CD4-positive, CD25-positive, alpha-beta regulatory T cell (primary cell): ENCODE data around the gene CRABP1. TPM values are rescaled to one million over a fixed set of nuclear protein-coding genes. Genes with fewer than 3 reads are reported as not detected.

Experiments
- ATAC-seq, 2 donors: fragments of 150-1000 bp; cut with Tn5 transposase; one replicate each; pipeline ENCODE4 v1.10.0; 2021; ENCODE audit warnings: low read depth in 2 of 2, moderate number of reproducible peaks in 2 of 2, moderate library complexity in 1 of 2
- DNase-seq, 3 donors: peaks; one replicate each; pipeline versions ENCODE4 v3.0.0 to v3.0.0-alpha.2; 2012 to 2022; ENCODE audit warnings: mixed read lengths in 1 of 3
- H3K27ac ChIP-seq: one replicate; pipeline ENCODE4 v1.7.0; 2013; ENCODE audit warnings: mild to moderate bottlenecking, low read length; ENCODE audit not compliant: insufficient read depth, poor library complexity, severe bottlenecking
- H3K27me3 ChIP-seq: one replicate; pipeline ENCODE4 v1.7.0; 2013; ENCODE audit warnings: low read length; ENCODE audit not compliant: control insufficient read depth, insufficient read depth
- H3K36me3 ChIP-seq: one replicate; pipeline ENCODE4 v1.7.0; 2013; ENCODE audit warnings: mild to moderate bottlenecking, low read length, moderate library complexity; ENCODE audit not compliant: control insufficient read depth, insufficient read depth
- H3K4me1 ChIP-seq: 2 replicates; pipeline ENCODE4 v1.7.0; 2013; ENCODE audit warnings: mild to moderate bottlenecking, low read length; ENCODE audit not compliant: insufficient read depth, control insufficient read depth, poor library complexity, severe bottlenecking
- H3K4me3 ChIP-seq: one replicate; pipeline ENCODE4 v1.7.0; 2013; ENCODE audit warnings: low read depth, mild to moderate bottlenecking, low read length, moderate library complexity
- H3K9me3 ChIP-seq, 2 experiments: 1 replicate in 1 of 2; 2 replicates in 1 of 2; pipeline ENCODE4 v1.7.0; 2013; ENCODE audit warnings: low read length in 2 of 2, mild to moderate bottlenecking in 1 of 2, moderate library complexity in 1 of 2; ENCODE audit not compliant: control insufficient read depth in 2 of 2
- H3K27ac Mint-ChIP-seq, 3 donors: one replicate each; pipeline ENCODE4 v1.8.0; 2020 to 2022; ENCODE audit warnings: mild to moderate bottlenecking in 3 of 3, mixed read lengths in 3 of 3, moderate library complexity in 2 of 3
- H3K27me3 Mint-ChIP-seq: one replicate; pipeline ENCODE4 v1.8.0; 2022; ENCODE audit warnings: mild to moderate bottlenecking, mixed read lengths
- H3K36me3 Mint-ChIP-seq: one replicate; pipeline ENCODE4 v1.8.0; 2020; ENCODE audit warnings: mixed read lengths
- H3K4me1 Mint-ChIP-seq, 4 donors: one replicate each; pipeline ENCODE4 v1.8.0; 2020 to 2022; ENCODE audit warnings: mixed read lengths in 4 of 4, mild to moderate bottlenecking in 1 of 4
- H3K4me3 Mint-ChIP-seq, 4 donors: one replicate each; pipeline ENCODE4 v1.8.0; 2020 to 2022; ENCODE audit warnings: mild to moderate bottlenecking in 4 of 4, mixed read lengths in 4 of 4, moderate library complexity in 3 of 4
- H3K9me3 Mint-ChIP-seq, 7 donors: one replicate each; pipeline ENCODE4 v1.8.0; 2020 to 2022; ENCODE audit warnings: mixed read lengths in 7 of 7, mild to moderate bottlenecking in 3 of 7, moderate library complexity in 2 of 7
- polyA plus RNA-seq, 4 donors: library from polyadenylated mRNA; unstranded; fragments of 300-500 nt; fragmentation: Illumina TruSeq; gene quantifications; one replicate each; pipeline ENCODE4 v1.2.3, GENCODE V29; 2021
- total RNA-seq: library from RNA; stranded (reverse); gene quantifications from one replicate; pipeline ENCODE4 v1.2.3, GENCODE V29; 2022

CRABP1 gene
- total and polyA plus RNA-seq, 5 donors from 2014 or later = not detected

DNA sequence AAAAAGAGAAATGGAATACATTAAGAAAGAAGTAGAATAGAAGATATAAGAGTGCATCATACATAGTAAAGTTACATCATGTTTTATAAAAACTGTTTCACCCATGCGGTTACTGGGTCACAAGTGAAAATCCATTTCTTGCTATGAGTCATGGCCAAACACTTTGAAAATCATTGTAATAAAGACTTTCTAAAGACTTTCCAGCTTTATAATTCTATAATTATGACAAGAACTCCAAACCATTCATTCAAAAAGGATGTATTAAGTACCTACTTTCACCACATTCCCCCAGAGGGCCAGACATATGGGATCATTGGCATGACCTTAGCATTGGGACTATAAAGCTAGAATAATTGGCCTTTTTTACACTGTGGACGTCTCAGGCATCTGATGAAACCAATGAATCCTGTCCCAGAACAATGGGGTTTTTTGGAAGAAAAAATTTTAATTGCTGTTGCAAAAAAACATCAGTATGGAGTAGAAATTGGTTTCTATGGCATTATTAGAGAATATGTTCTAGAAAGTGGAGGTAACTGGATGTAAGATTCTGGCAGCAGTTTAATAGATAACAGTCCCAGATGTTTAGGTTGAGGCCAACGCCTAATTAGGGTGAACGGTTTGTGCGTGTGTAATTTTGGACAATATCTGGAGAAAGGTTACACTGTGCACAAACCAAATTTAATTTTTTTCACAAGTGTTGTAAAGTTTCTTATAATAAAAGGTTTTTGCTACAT lies 37.4 kb upstream of the CRABP1 start:
- Mint-ChIP-seq H3K36me3 (no peaks in the 10 kb centered on the region), H3K4me3 (peak overlapping the region in 2 of 4 donors; percentile 52 to 83), H3K27me3 (peaks cover 28% of the 10 kb centered on the region), H3K27ac (no peak overlapping the region), H3K4me1 (peaks cover 9 to 25% (median 13%) of the 10 kb centered on the region in 4 donors), H3K9me3 (no peaks in the 10 kb centered on the region)
- no peak overlapping the region for H3K27ac ChIP-seq
- H3K4me1 ChIP-seq = peaks cover 14% of the 10 kb centered on the region
- DNase-seq (no peak), ATAC-seq (no peak)
- H3K27me3 ChIP-seq = no peaks in the 10 kb centered on the region
- H3K4me3 ChIP-seq = no peak overlapping the region
- H3K36me3 ChIP-seq = no peaks in the 10 kb centered on the region
- H3K9me3 ChIP-seq = no peaks in the 10 kb centered on the region

DNA sequence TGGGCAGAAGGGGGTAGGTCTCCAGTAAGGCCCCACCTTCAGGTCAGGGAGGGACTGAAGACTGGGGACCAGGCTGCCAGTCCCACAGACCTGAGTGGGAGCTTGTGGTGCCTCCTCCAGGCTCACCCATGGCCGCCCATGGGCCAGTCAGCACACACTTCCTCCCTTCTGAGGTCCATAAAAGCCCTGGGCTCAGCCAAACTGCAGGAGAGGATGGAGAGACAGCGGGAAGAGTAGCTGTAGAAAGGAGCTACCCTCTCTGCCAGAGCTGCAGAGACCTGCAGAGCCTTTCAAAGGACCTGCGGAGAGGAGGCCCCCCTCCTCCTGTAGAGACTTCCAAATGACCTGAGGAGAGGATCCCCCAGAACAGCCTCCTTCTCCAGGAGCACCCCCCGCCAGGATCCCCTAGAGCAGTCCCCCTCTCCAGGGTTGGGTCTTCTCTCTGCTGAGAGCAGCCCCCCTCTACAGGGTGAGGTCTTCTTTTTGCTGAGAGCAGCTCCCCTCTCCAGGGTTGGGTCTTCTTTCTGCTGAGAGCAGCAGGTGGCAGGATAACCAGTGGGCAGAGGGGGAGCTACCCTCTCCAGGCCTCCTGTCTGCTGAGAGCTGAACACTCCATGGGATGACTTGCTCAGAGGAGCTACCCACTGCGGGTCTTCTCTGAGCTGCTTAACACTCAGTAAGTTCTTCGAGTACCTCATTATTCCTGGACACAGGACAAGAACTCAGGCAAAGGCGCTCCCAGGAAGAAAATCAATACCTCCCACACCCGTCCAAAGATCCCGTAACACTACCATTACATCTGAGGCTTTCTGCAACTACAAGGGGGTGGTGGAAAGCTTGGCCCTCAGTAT lies 35.7 kb upstream of the CRABP1 start:
- ATAC-seq (no peak), DNase-seq (no peak)
- Mint-ChIP-seq H3K27me3 (peaks cover 26% of the 10 kb centered on the region), H3K4me1 (peaks cover under 1 to 8% (median 5%) of the 10 kb centered on the region in 4 donors), H3K27ac (no peak overlapping the region), H3K9me3 (no peaks in the 10 kb centered on the region), H3K4me3 (no peak overlapping the region), H3K36me3 (no peaks in the 10 kb centered on the region)
- H3K27me3 ChIP-seq = peaks cover 8% of the 10 kb centered on the region
- no peak overlapping the region for H3K4me3 ChIP-seq
- no peaks in the 10 kb centered on the region for H3K9me3 ChIP-seq
- no peak overlapping the region for H3K27ac ChIP-seq
- H3K36me3 ChIP-seq = no peaks in the 10 kb centered on the region
- H3K4me1 ChIP-seq = no peaks in the 10 kb centered on the region

DNA sequence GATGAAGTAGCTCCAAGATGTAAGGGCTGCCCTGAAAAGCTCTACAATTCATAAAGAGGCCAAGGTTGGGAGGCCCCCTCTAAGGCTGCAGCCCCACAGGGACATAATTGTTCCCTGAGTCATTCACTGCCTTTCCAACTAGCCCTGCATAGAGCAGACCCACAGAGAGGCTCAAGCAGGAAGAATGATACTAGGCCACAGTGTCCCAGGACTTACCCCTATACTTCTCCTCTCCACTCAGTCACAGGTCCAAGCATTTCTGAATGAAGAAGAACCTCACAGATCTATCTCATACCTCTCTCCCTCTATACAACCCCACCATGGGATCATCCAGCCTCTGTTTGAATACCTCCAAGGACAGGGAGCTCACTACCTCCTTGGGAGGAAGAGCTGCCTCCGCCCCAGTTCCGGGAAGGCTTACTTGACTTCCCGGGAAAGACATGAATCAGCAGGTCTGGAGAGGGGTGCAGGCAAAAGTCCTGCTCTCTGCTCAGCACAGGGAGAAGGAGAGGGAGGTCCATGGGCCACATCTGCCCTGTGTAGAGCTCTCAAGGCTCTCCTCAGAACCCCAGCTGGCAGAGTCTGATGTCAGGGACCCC lies 33.9 kb upstream of the CRABP1 start:
- Histone ChIP-seq H3K4me1 (no peaks in the 10 kb centered on the region), H3K27ac (no peak overlapping the region), H3K4me3 (no peak overlapping the region), H3K27me3 (peaks cover 8% of the 10 kb centered on the region), H3K9me3 (no peaks in the 10 kb centered on the region), H3K36me3 (no peaks in the 10 kb centered on the region)
- ATAC-seq (no peak), DNase-seq (no peak)
- Mint-ChIP-seq H3K4me1 (peaks cover 0 to 3% (median 0%) of the 10 kb centered on the region in 4 donors), H3K4me3 (no peak overlapping the region), H3K36me3 (no peaks in the 10 kb centered on the region), H3K27ac (no peak overlapping the region), H3K27me3 (peaks cover 37% of the 10 kb centered on the region), H3K9me3 (no peaks in the 10 kb centered on the region)

DNA sequence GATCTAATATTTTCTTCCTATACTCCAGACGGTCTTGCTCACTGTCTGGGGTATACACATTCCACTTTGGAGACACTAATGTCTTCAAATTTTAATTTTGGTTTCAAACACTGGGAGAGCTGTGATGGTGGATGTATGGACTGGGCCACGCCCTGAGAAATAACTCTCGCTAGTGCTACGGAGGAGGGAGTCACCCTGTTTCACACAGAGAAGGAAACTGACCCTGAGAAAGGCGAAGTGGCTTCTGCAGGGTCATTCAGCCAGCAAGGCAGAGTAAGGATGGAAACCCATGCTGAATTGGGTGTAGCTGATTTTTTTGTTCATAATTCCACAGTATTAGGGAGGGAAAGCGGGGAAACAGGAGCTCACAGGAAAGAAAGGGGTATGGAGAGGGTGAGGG lies 32.2 kb upstream of the CRABP1 start:
- Mint-ChIP-seq H3K9me3 (no peaks in the 10 kb centered on the region), H3K27me3 (peaks cover 37% of the 10 kb centered on the region), H3K4me3 (no peak overlapping the region), H3K27ac (no peak overlapping the region), H3K4me1 (no peaks in the 10 kb centered on the region), H3K36me3 (no peaks in the 10 kb centered on the region)
- Histone ChIP-seq H3K27ac (no peak overlapping the region), H3K4me1 (no peaks in the 10 kb centered on the region), H3K36me3 (no peaks in the 10 kb centered on the region), H3K27me3 (peaks cover 8% of the 10 kb centered on the region), H3K4me3 (no peak overlapping the region), H3K9me3 (no peaks in the 10 kb centered on the region)
- no peak for DNase-seq
- no peak for ATAC-seq

DNA sequence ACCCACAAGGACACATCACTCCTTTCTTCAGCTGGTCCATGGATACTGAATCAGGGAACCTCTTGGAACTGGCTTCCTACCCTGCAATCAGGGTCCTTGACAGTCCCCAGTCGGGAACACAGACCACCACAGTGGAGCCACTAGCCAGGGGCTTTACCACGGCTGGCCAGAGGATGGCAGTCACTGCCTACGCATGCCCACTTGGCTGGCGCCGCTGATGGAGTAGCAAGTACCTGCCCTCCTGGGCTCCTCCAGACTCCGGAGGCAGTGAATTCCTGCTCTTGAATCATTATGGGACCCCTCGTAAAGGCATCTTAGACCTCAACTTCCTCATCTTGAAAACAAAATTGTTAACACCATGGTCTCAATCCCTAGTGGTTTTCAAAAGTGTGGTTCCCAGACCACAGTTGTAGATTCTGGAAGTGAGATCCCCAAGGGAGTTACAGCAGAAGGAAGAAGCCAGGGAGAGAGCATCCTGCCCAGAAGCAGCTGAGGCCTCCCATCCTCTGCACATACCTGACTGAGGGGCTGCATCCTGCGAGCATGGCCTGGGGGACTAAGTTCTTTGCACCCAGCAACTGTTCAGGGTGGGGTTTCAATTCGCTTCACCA lies 31.6 kb upstream of the CRABP1 start:
- Mint-ChIP-seq H3K4me1 (no peaks in the 10 kb centered on the region), H3K27me3 (peaks cover 37% of the 10 kb centered on the region), H3K36me3 (no peaks in the 10 kb centered on the region), H3K27ac (no peak overlapping the region), H3K4me3 (no peak overlapping the region), H3K9me3 (no peaks in the 10 kb centered on the region)
- Histone ChIP-seq H3K9me3 (no peaks in the 10 kb centered on the region), H3K4me1 (no peaks in the 10 kb centered on the region), H3K27me3 (peaks cover 8% of the 10 kb centered on the region), H3K27ac (no peak overlapping the region), H3K4me3 (no peak overlapping the region), H3K36me3 (no peaks in the 10 kb centered on the region)
- DNase-seq (peak in 2 of 3 donors; percentile 13 to 47), ATAC-seq (peak in 1 of 2 donors; percentile 48)

DNA sequence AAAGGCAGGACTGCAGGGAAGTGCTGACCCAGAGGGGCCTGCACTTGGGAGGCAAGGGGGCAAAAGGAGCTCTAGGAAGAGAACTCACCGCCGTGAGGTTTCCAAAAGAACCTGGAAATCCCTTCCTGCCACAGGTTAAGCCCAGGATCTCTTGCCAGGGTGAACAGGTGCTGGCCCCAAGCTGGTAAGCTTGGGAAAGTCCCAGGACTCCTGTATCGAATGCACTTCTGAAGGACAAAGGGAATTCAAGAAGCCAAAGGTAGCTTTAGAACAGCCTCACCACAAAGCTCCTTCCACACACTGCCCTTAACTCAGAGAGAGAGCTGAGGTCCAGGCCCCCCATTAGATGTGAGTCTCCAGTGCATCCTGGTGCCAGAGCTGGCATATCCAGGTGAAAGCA lies 28.9 kb upstream of the CRABP1 start:
- Mint-ChIP-seq H3K4me1 (no peaks in the 10 kb centered on the region), H3K27ac (no peak overlapping the region), H3K36me3 (no peaks in the 10 kb centered on the region), H3K4me3 (no peak overlapping the region), H3K9me3 (no peaks in the 10 kb centered on the region), H3K27me3 (peaks cover 40% of the 10 kb centered on the region)
- Histone ChIP-seq H3K27me3 (peaks cover 8% of the 10 kb centered on the region), H3K4me1 (no peaks in the 10 kb centered on the region), H3K9me3 (no peaks in the 10 kb centered on the region), H3K27ac (no peak overlapping the region), H3K36me3 (no peaks in the 10 kb centered on the region), H3K4me3 (no peak overlapping the region)
- ATAC-seq (no peak), DNase-seq (no peak)

DNA sequence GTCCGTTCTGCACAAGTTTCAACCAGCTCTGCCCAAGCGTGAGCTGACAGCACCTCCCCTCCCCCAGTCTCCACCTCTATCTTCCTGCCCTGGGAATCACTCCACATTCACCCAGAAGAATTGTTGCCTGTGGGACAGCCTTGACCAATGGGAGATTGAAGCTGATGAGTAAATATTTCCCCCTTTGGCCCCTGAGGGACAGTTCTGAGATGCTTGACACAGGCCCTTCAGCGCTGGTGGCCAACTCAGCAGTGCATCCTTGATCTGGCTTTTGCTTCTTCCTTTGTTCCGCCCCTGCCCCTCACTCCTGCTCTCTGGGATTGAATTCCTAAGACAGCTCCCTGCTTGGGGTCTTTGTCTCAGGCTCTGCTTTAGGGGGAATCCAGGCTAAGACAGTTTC lies 27.6 kb upstream of the CRABP1 start:
- ATAC-seq = no peak
- no peaks in the 10 kb centered on the region for H3K36me3 Mint-ChIP-seq
- no peaks in the 10 kb centered on the region for H3K4me1 ChIP-seq
- no peaks in the 10 kb centered on the region for H3K4me1 Mint-ChIP-seq
- H3K9me3 Mint-ChIP-seq = no peaks in the 10 kb centered on the region
- H3K27me3 Mint-ChIP-seq = peaks cover 33% of the 10 kb centered on the region
- no peak overlapping the region for H3K27ac Mint-ChIP-seq
- no peaks in the 10 kb centered on the region for H3K36me3 ChIP-seq
- H3K4me3 Mint-ChIP-seq = no peak overlapping the region
- H3K27ac ChIP-seq = no peak overlapping the region
- peaks cover 8% of the 10 kb centered on the region for H3K27me3 ChIP-seq
- no peak overlapping the region for H3K4me3 ChIP-seq
- no peaks in the 10 kb centered on the region for H3K9me3 ChIP-seq
- DNase-seq = no peak
